ENCODE data around the gene SLC25A42.
A peak's percentile ranks its signal among the peaks of the same experiment; 100 is the strongest.
"Not testable (repeated sequence)": the region's sequence is repeated elsewhere in the genome, so short reads cannot be mapped to it uniquely, and the experiment has no call there.

Gene SLC25A42

DNA sequence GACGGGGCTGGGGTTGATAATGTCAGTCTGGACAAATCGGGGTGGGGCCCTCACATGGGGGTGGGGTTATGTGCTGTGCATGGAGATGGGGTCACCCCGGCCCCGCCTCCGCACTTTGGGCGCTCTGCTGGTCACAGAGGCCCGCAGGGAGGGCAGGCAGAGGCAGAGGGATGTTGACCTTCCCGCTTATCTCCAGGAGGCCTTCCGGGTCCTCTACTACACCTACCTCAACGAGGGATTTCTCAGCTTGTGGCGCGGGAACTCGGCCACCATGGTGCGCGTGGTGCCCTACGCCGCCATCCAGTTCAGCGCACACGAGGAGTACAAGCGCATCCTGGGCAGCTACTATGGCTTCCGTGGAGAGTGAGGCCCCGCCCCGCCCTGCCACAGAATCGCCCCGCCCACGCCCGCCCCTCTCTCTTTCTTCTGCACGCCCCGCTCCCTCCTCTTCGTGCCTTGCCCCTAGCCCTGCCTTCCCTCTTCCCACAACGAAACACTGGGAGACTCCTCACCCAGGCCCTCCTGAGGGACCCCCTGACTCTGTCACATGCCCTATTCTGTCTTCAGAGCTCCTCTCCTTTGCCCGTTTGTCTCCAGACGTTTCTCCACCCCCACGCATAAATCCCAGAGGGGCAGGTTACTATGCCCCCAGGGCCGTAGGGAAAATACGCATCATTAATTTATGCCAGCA, 41.7 kb downstream of the SLC25A42 start:
- DNase-seq (ENCODE audit: low spot score) = no peak

DNA sequence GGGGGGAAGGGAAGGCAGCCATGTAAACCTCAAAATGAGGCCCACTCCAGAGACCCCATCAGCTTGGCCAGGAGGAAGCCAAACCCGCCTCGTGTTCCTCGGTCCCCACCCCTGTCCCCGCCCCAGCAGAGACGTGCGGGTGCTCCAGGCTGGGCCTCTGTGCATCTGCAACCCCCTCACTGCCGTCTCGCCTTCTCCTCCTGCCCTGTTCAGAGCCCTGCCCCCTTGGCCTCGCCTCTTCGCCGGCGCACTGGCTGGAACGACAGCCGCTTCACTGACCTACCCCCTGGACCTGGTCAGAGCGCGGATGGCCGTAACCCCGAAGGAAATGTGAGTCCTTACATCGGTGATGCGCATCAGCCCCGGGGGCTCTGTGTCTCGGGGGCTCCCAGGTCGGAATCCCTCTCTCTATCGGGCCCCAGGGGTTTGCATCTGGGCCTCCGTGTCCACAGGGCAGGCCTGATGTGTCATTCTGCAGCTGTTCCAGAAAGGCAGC, 42.3 kb downstream of the SLC25A42 start:
- DNase-seq (ENCODE audit: low spot score) = no peak

DNA sequence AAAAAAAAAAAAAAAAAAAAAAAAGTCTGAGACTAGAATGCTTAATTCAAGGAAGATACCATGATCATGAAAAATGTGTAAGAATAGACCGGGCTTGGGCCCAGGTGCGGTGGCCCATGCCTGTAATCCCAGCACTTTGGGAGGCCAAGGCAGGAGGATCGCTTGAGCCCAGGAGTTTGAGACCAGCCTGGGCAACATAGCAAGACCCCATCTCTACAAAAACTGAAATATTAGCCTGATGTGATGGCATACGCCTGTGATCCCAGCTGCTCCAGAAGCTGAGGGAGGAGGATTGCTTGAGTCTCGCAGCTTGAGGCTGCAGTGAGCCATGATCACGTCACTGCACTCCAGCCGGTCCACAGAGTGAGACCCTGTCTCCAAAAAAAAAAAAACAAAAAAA, 43.1 kb downstream of the SLC25A42 start:
- DNase-seq (ENCODE audit: low spot score) = not testable (repeated sequence)

DNA sequence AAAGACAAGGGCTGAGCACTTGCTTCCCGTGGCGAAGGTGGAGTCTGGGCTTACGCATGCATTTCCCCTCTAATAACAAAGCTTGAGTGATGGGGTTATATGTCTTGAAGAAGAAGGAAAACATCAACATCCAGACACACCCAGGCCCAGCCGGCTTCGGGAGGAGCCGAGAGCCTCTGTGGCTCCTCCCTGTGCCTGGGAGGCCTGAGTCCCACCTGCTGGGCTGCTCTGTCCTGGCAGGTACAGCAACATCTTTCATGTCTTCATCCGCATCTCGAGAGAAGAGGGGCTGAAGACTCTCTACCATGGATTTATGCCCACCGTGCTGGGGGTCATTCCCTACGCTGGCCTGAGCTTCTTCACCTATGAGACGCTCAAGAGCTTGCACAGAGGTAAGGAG, 43.9 kb downstream of the SLC25A42 start:
- DNase-seq (ENCODE audit: low spot score) = no peak

DNA sequence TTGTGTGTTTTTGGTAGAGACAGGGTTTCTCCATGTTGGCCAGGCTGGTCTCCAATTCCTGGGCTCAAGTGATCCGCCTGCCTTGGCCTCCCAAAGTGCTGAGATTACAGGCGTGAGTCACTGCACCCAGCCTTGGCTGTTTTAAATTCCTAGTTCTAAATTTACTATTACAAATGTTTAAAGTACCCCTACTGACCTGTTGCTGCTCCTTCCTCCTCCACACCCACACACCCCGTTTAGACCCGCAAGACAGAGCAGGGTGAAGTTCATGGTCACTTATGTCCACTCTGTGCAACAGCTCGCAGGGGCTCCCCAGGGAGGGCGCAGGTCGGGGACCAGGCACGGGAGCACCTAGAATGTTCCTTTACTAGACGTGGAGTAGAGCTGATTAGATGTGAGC, 45.8 kb downstream of the SLC25A42 start:
- DNase-seq (ENCODE audit: low spot score) = no peak

DNA sequence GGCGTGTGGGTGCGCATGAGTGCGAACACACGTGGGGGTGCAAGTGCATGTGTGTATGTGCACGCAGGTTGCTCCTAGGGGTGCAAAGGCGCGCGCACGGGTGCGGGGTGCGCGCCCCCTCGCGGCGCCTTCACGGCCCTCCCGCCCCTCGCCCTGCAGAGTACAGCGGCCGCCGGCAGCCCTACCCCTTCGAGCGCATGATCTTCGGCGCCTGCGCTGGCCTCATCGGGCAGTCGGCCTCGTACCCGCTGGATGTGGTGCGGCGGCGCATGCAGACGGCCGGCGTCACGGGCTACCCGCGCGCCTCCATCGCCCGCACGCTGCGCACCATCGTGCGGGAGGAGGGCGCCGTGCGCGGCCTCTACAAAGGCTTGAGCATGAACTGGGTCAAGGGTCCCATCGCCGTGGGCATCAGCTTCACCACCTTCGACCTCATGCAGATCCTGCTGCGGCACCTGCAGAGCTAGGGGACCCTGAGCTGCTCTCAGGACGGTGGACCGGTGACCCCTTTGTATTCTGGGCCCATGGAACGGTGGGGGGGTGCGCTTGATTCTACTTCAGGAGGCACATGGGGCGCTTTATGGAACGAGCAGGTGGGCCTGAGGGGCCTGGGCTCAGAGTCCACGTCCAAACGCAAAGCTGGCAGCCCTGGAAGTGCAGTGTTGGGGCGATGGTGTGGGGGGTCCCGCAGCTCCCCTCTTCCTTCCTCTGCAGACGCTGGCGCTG, 46.8 kb downstream of the SLC25A42 start:
- DNase-seq (ENCODE audit: low spot score) = no peak

DNA sequence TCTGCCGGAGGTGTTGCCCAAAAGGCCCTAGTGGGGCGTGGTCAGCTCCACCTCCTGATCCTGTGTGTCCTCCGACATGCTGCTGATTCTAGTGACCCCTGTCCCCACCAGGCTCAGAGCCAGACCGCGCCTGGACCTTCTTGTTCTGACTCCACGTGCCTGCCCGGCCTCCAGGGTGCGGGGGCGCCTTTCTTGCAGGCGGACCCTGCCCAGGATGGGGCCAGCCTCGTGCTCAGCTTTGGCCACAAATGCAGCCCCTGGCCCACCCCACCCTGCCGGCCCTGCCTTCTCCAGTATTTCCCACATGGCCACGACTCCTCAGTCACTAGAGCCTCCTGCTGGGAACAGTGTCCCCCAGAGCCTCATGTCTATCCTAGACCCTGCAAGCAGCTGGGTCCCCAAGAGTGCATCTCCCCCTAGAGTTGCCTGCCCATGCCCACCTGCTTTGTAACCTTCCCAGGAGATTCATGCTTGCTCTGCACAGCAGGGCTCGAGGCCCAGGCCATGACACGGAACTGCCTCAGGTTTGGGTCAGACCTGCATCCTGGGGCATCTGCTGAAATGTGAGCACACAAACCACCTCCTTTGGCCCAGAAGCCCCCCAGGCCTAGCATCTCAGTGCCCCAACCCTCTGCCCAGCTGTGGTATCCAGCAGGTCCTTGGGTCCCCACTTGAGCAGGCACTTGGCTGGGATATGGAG, 47.5 kb downstream of the SLC25A42 start:
- DNase-seq (ENCODE audit: low spot score) = no peak

DNA sequence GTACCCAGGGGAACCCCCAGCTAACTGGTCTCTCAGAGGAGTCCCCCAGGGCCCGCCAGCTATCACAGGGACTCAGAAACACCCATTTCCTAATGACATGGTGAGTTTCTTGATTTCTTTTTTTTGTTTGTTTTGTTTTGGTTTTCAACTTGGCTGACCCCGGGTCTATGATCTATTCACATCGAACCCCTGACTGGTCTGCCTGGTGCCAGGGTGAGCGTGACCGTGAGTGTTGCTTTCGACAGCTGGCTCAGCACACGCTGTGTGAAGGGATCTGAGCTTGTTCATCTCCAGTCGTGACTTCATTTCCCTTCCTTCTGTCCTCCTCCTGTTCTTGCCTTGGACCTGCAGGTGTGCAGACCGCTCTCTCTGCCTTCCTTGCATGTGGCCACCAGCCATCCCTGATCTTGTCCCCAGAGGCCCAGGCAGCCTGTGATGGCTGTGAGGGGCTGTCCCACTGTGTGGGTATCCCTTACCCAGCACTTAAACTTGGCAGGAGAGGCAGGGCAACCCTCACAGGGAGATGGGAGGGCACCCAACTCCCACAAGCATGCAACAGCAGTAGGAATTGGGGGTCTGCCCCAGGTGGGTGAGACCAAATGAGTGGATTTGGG, 48.3 kb downstream of the SLC25A42 start:
- DNase-seq (ENCODE audit: low spot score) = no peak

DNA sequence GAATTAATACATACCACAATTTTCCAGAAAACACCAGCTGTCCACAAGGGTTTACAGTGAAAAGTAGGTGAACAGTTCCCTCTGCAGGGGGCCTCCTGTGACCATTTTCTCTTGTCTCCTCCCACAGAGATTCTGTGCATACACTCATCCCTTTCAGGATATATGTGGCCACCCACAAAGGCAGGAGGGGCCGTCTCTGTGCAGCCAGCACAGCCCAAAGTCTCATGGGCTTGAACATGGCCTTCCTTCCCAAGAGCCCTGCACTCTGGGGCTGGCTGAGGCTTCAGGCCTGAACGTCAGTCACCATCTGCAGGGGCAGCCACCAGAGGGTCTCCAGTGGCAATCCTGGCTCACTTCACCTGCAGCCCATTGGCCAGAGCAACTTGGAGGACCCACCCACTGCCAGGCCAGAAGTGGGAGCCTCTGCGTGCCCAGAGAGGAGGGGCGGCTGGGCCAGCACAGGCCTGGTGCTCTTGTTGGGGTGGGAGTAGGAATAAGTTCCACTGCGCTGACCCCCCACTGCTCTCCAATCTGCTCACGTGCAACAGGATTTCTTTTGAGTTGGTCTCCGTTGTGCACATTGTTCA, 49.3 kb downstream of the SLC25A42 start:
- no peak for DNase-seq (ENCODE audit: low spot score)

DNA sequence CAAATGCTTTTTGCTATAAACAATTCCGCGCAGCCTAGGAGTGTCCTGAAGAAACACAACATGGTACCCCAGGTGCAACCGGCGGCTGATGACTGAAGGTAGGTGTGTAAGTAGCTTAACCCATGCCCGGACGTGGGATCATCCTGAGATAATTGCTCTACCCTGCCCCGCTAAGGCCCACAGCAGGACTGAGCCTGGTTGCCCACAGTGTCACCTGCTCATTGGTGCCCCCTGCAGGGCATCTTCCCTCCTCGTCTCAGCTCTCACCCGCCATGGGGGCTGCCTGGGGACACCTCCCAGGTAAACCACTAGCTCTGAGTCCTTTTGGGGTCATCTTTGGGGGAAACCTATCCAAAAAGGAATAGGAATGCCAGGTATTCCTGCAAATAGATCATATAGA, 52.2 kb downstream of the SLC25A42 start:
- peak; percentile 37 for DNase-seq (ENCODE audit: low spot score)

DNA sequence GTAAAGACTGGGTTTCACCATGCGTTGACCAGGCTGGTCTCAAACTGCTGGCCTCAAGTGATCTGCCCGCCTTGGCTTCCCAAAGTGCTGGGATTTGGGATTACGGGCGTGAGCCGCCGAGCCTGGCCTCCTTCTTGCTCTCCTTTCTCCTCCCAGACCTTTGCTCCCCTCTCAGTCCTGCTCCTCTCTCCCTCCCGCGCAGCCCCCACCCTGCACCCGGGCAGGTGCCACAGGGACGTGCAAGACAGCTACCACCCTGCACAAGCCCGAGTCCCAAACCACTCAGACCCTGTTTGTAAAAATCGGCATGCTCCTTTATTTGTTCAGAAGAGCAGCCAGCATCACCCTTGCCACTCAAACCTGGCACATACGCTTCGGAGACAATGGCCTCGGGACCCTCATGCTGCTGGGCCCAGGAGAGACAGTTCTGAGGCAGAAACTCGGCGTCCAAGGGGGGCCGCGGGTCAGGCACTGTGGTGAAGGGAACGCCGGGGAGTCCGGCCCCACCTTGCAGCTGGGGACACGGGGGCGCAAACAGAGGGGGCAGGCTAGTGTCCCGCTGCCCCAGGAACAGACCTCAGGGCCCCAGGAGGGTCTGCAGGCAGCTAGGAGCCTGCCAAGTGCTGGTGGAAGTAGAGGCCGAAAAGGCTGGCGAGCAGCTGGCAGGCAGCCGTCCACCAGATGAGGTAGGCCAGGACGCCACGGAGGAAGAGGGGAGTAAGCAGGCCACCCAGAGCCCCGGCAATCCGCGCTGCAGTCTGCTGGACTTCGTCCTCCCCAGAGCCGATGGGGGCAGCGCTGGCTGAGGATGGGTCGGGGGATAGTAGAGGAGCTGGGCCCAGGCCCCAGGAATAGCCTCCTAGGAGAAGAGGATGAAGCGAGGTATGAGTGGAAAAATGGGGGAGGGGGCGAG, 55.8 kb downstream of the SLC25A42 start:
- no peak for DNase-seq (ENCODE audit: low spot score)

DNA sequence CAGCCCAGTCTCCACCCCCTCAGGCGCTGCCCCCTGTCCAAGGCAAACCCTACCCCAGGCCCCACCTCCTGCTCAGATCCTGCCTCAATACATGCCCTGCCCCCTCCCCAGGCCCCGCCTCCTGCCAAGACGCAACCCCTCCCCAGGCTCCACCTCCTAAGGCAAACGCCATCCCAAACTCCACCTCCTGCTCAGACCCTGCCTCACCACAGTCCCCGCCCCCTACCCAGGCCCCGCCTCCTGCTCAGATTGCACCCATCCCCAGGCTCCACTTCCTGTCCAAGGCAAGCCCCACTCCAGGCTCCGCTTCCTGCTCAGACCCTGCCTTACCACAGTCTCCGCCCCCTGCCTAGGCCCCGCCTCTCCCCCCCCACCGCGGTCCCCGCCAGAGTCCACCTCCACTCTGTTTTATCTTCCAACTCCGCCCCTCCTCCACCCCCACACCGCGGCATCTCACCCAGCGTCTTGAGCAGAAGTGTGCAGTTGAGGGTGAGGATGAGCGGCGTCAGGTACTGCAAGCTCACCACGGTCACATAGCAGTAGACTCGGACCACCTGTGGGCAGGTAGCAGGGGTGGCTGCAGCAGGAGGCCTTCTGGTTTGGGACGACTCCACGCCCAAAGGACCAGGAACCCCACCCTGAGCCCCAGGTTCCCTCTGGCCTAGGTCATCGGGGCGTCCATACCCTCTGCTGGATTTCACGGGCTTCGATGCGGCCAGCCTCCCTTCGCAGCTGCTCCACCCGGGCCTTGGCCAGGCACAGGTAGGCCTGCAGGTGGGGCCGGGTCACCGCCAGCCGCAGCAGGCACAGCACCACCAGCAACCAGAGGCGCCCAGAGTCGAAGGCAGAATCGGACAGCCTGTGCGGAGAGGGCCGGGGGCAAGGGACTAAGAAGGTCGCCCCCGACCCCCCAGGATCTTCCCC, 56.8 kb downstream of the SLC25A42 start:
- no peak for DNase-seq (ENCODE audit: low spot score)

DNA sequence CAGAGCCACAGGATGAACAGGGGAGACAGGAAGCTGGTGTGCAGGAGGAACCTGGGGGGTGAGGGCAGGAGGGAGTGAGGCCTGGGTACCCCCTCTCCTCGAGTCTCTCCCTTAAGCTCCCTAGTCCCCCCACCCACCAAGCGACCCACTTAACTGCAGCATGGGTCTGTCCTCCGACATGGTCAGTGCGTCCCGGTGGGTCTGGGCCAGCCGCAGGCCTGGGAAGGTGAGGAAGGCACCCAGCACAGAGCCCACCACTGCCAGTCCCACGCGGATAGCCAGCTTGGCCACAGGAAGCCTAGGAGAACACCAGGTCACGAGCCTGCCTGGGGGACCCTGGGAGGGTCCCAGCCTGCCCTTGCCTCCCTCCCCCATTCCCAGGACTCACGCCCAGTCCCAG, 57.6 kb downstream of the SLC25A42 start:
- DNase-seq (ENCODE audit: low spot score) = no peak

DNA sequence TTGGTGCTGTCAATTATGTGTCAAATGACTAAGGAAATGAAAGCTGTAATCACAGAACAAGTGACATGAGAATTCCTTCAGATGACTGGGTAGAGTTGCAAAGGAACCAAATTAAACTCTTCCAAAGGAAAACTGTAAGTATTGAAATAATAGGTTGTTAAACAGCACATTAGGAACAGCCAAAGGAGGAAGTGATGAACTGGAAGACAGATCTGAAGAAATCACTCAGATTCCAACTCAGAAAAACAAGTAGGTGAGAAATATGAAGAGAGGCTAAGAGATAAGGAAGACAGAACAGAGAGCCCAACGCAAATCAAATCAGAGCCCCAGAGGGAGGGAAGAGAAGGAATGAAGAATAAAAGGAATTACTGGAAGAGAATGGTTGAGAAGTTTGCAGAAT, 59.1 kb downstream of the SLC25A42 start:
- no peak for DNase-seq (ENCODE audit: low spot score)

DNA sequence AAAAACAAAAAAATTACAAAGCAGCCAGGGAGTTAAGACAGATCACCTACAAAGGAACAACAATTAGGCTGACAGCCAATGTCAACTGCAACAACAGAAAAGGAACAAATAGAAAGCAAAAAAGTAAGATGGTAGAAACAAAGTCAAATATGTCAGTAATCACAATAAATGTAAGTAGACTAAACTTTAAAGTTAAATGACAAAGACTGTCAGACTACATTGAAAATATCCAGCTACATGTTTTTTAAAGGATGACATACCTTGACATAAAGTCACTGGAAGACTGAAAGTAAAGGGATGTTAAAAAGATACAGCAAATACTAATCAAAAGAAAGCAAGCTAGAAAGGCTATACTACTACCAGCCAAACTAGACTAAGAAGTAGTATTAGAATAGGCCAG, 59.6 kb downstream of the SLC25A42 start:
- no peak for DNase-seq (ENCODE audit: low spot score)

DNA sequence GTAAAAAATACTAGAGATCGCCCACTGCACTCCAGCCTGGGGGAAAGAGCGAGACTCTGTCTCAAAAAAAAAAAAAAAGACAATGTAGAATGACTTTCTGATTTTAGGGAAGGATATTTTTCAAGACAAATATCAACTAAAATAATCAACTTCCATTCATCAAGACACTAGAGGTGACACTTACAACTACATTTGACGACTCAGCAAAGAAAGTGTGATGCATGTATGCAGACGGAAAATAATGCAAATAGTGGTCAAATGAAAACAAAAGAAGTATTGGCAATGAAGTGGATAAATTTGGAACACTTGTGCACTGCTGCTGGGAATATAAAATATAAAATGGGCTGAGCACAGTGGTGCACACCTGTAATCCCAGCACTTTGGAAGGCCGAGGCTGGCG, 62.3 kb downstream of the SLC25A42 start:
- no peak for DNase-seq (ENCODE audit: low spot score)

DNA sequence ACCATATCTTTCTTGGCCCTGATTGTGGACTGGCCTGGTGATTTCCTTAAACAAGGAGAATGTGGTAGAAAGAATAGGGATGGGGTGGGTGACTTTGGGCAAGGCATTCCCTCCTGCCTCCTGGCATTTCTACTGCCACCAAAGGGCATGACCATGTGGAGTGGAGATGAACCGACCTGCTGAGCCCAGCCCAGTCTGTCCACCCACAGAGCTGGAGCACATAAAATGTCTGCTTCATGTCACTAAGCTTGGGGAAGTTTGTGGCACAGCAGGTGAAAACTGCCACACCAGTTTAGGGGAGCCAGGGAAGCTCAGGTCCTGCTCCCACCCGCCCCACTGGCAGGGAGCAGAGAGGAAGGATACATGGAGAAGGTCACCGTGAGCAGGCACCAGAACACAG, 68.2 kb downstream of the SLC25A42 start:
- no peak for DNase-seq (ENCODE audit: low spot score)

DNA sequence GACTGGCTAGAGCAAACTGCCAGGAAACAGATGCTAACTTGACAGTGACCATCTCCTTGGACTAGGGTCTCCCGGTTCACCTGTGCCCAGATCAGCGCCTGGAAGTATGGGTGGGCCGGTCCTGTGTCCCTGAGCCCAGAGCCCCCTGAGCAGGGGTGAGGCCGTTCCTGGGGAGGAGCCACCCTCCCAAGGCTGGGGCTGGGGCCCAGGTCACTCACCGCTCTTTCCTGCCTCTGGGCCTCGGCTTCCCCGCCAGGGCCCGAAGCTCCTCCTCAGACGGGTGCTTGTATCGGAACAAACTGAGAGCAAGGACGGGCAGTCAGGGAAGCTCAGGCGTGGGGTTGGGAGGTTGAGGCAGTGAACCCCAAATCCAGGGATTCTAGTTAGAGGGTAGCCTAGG, 69.1 kb downstream of the SLC25A42 start:
- no peak for DNase-seq (ENCODE audit: low spot score)

DNA sequence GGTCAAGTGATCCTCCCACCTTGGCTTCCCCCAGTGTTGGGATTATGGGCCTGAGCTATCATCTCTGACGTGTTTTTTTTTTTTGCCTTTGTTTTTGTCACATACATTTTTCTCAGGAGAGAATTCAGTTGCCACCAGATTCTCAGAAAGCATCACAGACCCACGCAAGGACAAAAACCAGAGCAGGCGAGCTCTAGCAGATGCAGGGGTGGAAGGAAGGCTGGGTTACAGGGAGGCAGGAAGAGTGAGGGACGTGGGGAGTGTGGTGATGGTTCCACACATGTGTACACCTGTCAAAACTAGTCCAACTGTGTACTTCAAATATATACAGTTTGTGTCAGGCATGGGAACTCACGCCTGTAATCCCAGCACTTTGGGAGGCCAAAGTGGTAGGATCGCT, 70.2 kb downstream of the SLC25A42 start:
- no peak for DNase-seq (ENCODE audit: low spot score)

DNA sequence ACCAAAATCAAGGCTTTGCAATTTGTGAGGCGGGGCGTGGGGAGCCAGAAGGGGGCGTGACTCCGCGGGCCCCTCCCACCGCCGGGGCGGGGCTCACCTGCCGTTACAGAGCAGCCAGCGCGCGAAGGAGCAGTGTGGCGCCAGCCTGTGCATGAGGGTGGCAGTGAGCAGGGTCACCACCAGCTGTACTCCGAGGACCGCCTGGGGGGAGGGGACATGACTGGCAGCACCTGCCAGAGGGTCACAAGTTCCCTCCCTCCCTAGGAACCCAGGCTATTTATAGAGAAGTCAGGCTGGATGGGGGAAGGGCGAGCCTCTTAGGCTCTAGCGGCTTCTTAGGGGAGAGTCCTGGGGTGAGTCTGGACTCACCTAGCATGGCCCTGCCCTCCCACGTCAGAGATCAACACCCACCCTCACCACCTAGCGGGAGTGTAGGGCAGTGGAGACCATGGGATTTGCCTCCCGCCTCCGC, 70.9 kb downstream of the SLC25A42 start:
- peak; percentile 12 for DNase-seq (ENCODE audit: low spot score)
